K562 (cell line): ENCODE results near the gene SEC16A. TPM values are rescaled to one million over a fixed set of nuclear protein-coding genes. Genes with fewer than 3 reads are reported as not detected.

Experiments used
- ARID1B ChIP-seq: fragments of 450-650 bp; IDR thresholded peaks from 2 replicates; pipeline ENCODE4 v1.6.1; 2016; ENCODE audit warnings: antibody characterized with exemption, mild to moderate bottlenecking, inconsistent platforms
- CXXC5 ChIP-seq: fragments of 250-450 bp; sonication (Bioruptor Pico); IDR thresholded peaks from 2 replicates; pipeline ENCODE4 v1.8.0; 2022; ENCODE audit warnings: inconsistent platforms, mild to moderate bottlenecking, moderate library complexity
- EGR1 ChIP-seq: fragments of 450-650 bp; conservative IDR thresholded peaks from 2 replicates; pipeline ENCODE4 v1.6.1; 2017; ENCODE audit warnings: mild to moderate bottlenecking
- EHMT2 ChIP-seq: fragments of 450-650 bp; IDR thresholded peaks from 2 replicates; pipeline ENCODE4 v1.6.1; 2018; ENCODE audit warnings: antibody characterized with exemption
- MAFK ChIP-seq: IDR thresholded peaks from 2 replicates; pipeline ENCODE4 v1.6.1; 2011; ENCODE audit warnings: low read length, improper control_type of control experiment
- MECOM ChIP-seq: fragments of 250-450 bp; sonication (Bioruptor Pico); IDR thresholded peaks from 2 replicates; pipeline ENCODE4 v1.8.0; 2022; ENCODE audit warnings: inconsistent platforms
- MTA3 ChIP-seq: fragments of 450-650 bp; formaldehyde crosslinking; IDR thresholded peaks from 2 replicates; pipeline ENCODE4 v1.6.1; 2017; ENCODE audit warnings: mild to moderate bottlenecking, borderline replicate concordance
- NFIC ChIP-seq: fragments of 450-650 bp; IDR thresholded peaks from 2 replicates; pipeline ENCODE4 v1.6.1; 2017; ENCODE audit warnings: mild to moderate bottlenecking, inconsistent platforms
- POLR2AphosphoS5 ChIP-seq: IDR thresholded peaks from 2 replicates; pipeline ENCODE4 v1.6.1; 2011; ENCODE audit warnings: mild to moderate bottlenecking, low read depth, low read length, moderate library complexity; ENCODE audit not compliant: control insufficient read depth, insufficient read depth
- RB1 ChIP-seq: fragments of 450-650 bp; IDR thresholded peaks from 2 replicates; pipeline ENCODE4 v1.6.1; 2017; ENCODE audit warnings: low read depth, mild to moderate bottlenecking
- RBM15 ChIP-seq: fragments of 200-400 bp; formaldehyde crosslinking; IDR thresholded peaks from 2 replicates; pipeline ENCODE4 v1.6.1; 2018; ENCODE audit warnings: mild to moderate bottlenecking, low read length, moderate library complexity; ENCODE audit not compliant: insufficient read depth
- SMARCC2 ChIP-seq: fragments of 450-650 bp; IDR thresholded peaks from 2 replicates; pipeline ENCODE4 v1.6.1; 2017; ENCODE audit warnings: antibody characterized with exemption, moderate library complexity, mild to moderate bottlenecking, low read depth
- SRSF7 ChIP-seq: fragments of 200-400 bp; formaldehyde crosslinking; optimal IDR thresholded peaks from 2 replicates; pipeline ENCODE3; 2017; ENCODE audit warnings: mild to moderate bottlenecking, low read depth, low read length
- TBP ChIP-seq: optimal IDR thresholded peaks from 2 replicates; pipeline ENCODE3; 2011; ENCODE audit warnings: low read depth, low read length, improper control_type of control experiment
- TEAD4 ChIP-seq, 2 experiments: sonication (generic) in 1 of 2; formaldehyde crosslinking in 1 of 2; IDR thresholded peaks; 2 replicates each; pipeline versions ENCODE4 v1.6.1 to v1.8.0; 2012 to 2022; ENCODE audit warnings: borderline replicate concordance in 1 of 2, inconsistent platforms in 1 of 2, low read length in 1 of 2, mild to moderate bottlenecking in 1 of 2, missing genetic modification reagents in 1 of 2
- ZNF146 ChIP-seq: IDR thresholded peaks from one replicate; pipeline ENCODE4 v1.6.1; 2018; ENCODE audit warnings: missing compliant biosample characterization; ENCODE audit not compliant: unreplicated experiment
- ZNF175 ChIP-seq: fragments of 200-800 bp; sonication (Bioruptor generic); IDR thresholded peaks from 2 replicates; pipeline ENCODE4 v1.6.1; 2016; ENCODE audit warnings: low read depth, mild to moderate bottlenecking, missing genetic modification characterization, missing compliant biosample characterization
- ZNF561 ChIP-seq: fragments of 450-650 bp; formaldehyde crosslinking; conservative IDR thresholded peaks from 2 replicates; pipeline ENCODE4 v1.4.0; 2020; ENCODE audit warnings: mild to moderate bottlenecking, moderate library complexity
- polyA plus RNA-seq, 8 experiments: library from polyadenylated mRNA; depleted of rRNA in 4 of 8; stranded (reverse) in 5 of 8; unstranded in 3 of 8; fragments of >200 nt; fragmentation: Nextera tagmentation in 2 of 8; fragmentation: Illumina TruSeq in 1 of 8; extraction: Ambion mirVana in 2 of 8; extraction: Trizol in 1 of 8; gene quantifications; 2 replicates each; pipeline versions ENCODE4 v1.2.1 to v1.2.3, GENCODE V29; 2011 to 2014; ENCODE audit warnings: inconsistent platforms in 1 of 8, missing spikeins in 1 of 8
- total RNA-seq, 7 experiments: library from RNA; depleted of rRNA in 6 of 7; stranded (reverse); fragments of >200 nt in 6 of 7; fragmentation: Illumina TruSeq in 2 of 7; extraction: Trizol in 2 of 7; gene quantifications; 2 replicates each; pipeline versions ENCODE4 v1.2.1 to v1.2.3, GENCODE V29; 2011 to 2021; ENCODE audit warnings: low replicate concordance in 1 of 7
- TF ChIP-seq, protein P1 (sequence below): sonication (generic); IDR thresholded peaks from 2 replicates; pipeline ENCODE4 v1.6.1; 2016
- TF ChIP-seq, protein P2 (sequence below): fragments of 450-650 bp; IDR thresholded peaks from 2 replicates; pipeline ENCODE4 v1.6.1; 2017; ENCODE audit warnings: antibody characterized with exemption
- TF ChIP-seq, protein P3 (sequence below): fragments of 450-650 bp; IDR thresholded peaks from 2 replicates; pipeline ENCODE4 v1.6.1; 2018; ENCODE audit not compliant: partially characterized antibody
- TF ChIP-seq, protein P4 (sequence below): sonication (generic); formaldehyde crosslinking; IDR thresholded peaks from 2 replicates; pipeline ENCODE4 v1.8.1; 2022; ENCODE audit warnings: missing genetic modification reagents

Gene SEC16A
- total and polyA plus RNA-seq, 9 of the 15 experiments (the other 6 are each of a cell fraction or from before 2014, with no cell fraction given) = 8.3 to 62.8 (median 14.0) TPM

DNA sequence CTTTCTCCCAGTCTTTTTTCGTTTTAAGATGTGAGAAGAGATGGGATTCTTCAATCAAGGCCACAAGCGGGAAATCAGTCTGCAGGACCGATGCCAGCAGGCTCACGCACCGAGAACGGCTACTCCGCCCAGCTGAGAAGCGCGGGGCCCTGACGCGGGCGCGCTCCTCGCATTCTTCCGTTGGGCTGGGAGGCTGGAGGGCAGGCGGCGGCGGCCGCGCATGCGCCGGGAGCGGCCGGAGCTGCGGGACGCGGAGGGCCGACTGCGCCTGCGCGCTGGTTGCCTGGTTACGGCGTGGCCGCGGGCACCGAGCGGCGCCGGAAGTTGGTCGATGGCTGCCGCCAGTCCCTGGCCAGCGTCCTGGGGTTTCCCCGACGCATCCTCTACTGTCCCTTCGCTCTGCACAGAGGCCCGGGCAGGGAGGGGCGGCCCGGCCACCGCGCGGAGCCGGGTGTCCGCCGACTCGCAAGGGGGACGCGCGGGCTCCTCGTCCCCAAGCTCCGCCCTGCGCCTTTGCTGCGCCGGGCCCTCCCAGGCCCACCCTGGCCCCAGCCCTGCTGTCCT, 831 bp upstream of the SEC16A start (continued):
- TF ChIP-seq, protein P1, sequence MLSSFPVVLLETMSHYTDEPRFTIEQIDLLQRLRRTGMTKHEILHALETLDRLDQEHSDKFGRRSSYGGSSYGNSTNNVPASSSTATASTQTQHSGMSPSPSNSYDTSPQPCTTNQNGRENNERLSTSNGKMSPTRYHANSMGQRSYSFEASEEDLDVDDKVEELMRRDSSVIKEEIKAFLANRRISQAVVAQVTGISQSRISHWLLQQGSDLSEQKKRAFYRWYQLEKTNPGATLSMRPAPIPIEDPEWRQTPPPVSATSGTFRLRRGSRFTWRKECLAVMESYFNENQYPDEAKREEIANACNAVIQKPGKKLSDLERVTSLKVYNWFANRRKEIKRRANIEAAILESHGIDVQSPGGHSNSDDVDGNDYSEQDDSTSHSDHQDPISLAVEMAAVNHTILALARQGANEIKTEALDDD = no peak
- no peak for TF ChIP-seq RBM15
- TF ChIP-seq TEAD4 (IDR thresholded peaks at IDR 0.05; ENCODE audit: low read length) = peak; percentile 55
- no peak for TF ChIP-seq TEAD4 (CRISPR knock-in tag; IDR thresholded peaks at IDR 0.05; ENCODE audit: borderline replicate concordance)
- TF ChIP-seq RB1 = peak; percentile 84
- TF ChIP-seq ZNF146 (CRISPR knock-in tag) = no peak
- no peak for TF ChIP-seq MAFK
- TF ChIP-seq MECOM (CRISPR knock-in tag) = no peak
- TF ChIP-seq ZNF175 (CRISPR knock-in tag) = no peak
- TF ChIP-seq, protein P2, sequence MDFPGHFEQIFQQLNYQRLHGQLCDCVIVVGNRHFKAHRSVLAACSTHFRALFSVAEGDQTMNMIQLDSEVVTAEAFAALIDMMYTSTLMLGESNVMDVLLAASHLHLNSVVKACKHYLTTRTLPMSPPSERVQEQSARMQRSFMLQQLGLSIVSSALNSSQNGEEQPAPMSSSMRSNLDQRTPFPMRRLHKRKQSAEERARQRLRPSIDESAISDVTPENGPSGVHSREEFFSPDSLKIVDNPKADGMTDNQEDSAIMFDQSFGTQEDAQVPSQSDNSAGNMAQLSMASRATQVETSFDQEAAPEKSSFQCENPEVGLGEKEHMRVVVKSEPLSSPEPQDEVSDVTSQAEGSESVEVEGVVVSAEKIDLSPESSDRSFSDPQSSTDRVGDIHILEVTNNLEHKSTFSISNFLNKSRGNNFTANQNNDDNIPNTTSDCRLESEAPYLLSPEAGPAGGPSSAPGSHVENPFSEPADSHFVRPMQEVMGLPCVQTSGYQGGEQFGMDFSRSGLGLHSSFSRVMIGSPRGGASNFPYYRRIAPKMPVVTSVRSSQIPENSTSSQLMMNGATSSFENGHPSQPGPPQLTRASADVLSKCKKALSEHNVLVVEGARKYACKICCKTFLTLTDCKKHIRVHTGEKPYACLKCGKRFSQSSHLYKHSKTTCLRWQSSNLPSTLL = no peak
- TF ChIP-seq EHMT2 = no peak
- peak; percentile 58 for TF ChIP-seq NFIC
- no peak for TF ChIP-seq ARID1B
- 0 out of 2 replicates have a peak, but pooled peaks have one; percentile 44 for TF ChIP-seq POLR2AphosphoS5
- TF ChIP-seq SMARCC2 = no peak
- no peak for TF ChIP-seq SRSF7
- TF ChIP-seq MTA3 = peak; percentile 70; the same call in 1 of the 2 replicates
- TF ChIP-seq, protein P3, sequence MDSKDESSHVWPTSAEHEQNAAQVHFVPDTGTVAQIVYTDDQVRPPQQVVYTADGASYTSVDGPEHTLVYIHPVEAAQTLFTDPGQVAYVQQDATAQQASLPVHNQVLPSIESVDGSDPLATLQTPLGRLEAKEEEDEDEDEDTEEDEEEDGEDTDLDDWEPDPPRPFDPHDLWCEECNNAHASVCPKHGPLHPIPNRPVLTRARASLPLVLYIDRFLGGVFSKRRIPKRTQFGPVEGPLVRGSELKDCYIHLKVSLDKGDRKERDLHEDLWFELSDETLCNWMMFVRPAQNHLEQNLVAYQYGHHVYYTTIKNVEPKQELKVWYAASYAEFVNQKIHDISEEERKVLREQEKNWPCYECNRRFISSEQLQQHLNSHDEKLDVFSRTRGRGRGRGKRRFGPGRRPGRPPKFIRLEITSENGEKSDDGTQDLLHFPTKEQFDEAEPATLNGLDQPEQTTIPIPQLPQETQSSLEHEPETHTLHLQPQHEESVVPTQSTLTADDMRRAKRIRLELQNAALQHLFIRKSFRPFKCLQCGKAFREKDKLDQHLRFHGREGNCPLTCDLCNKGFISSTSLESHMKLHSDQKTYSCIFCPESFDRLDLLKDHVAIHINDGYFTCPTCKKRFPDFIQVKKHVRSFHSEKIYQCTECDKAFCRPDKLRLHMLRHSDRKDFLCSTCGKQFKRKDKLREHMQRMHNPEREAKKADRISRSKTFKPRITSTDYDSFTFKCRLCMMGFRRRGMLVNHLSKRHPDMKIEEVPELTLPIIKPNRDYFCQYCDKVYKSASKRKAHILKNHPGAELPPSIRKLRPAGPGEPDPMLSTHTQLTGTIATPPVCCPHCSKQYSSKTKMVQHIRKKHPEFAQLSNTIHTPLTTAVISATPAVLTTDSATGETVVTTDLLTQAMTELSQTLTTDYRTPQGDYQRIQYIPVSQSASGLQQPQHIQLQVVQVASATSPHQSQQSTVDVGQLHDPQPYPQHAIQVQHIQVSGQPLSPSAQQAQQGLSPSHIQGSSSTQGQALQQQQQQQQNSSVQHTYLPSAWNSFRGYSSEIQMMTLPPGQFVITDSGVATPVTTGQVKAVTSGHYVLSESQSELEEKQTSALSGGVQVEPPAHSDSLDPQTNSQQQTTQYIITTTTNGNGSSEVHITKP = no peak
- TF ChIP-seq, protein P4, sequence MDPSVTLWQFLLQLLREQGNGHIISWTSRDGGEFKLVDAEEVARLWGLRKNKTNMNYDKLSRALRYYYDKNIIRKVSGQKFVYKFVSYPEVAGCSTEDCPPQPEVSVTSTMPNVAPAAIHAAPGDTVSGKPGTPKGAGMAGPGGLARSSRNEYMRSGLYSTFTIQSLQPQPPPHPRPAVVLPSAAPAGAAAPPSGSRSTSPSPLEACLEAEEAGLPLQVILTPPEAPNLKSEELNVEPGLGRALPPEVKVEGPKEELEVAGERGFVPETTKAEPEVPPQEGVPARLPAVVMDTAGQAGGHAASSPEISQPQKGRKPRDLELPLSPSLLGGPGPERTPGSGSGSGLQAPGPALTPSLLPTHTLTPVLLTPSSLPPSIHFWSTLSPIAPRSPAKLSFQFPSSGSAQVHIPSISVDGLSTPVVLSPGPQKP (CRISPR knock-in tag) = peak; percentile 60; the same call in 1 of the 2 replicates
- no peak for TF ChIP-seq EGR1
- TF ChIP-seq CXXC5 (CRISPR knock-in tag) = peak; percentile 81
- no peak for TF ChIP-seq ZNF561 (CRISPR knock-in tag)
- peak; percentile 56 for TF ChIP-seq TBP
